GM12878 (cell line): ENCODE measurements around the gene PPP1R9B. TPM values are rescaled to one million over a fixed set of nuclear protein-coding genes. Genes with fewer than 3 reads are reported as not detected.

ENCODE experiments used
- ATF2 ChIP-seq: IDR thresholded peaks from 2 replicates; pipeline ENCODE4 v1.6.1; 2012; ENCODE audit warnings: low read length, inconsistent platforms
- ATF7 ChIP-seq: fragments of 450-650 bp; IDR thresholded peaks from 2 replicates; pipeline ENCODE4 v1.6.1; 2016; ENCODE audit warnings: low read depth, mild to moderate bottlenecking
- BHLHE40 ChIP-seq, 2 experiments: fragments of 450-650 bp in 1 of 2; IDR thresholded peaks; 2 replicates each; pipeline ENCODE4 v1.6.1; 2011 to 2017; ENCODE audit warnings: low read depth in 2 of 2, borderline replicate concordance in 1 of 2, improper control_type of control experiment in 1 of 2, low read length in 1 of 2, mild to moderate bottlenecking in 1 of 2
- BMI1 ChIP-seq: fragments of 450-650 bp; IDR thresholded peaks from 2 replicates; pipeline ENCODE4 v1.6.1; 2016; ENCODE audit warnings: mild to moderate bottlenecking, moderate library complexity, borderline replicate concordance
- BRCA1 ChIP-seq: IDR thresholded peaks from 2 replicates; pipeline ENCODE4 v1.6.1; 2011; ENCODE audit warnings: low read depth, low read length, improper control_type of control experiment
- ESRRA ChIP-seq: IDR thresholded peaks from 2 replicates; pipeline ENCODE4 v1.6.1; 2012; ENCODE audit warnings: mild to moderate bottlenecking, low read length, improper control_type of control experiment
- GABPA ChIP-seq: IDR thresholded peaks from 2 replicates; pipeline ENCODE4 v1.6.1; 2014; ENCODE audit warnings: antibody characterized with exemption, low read depth, mild to moderate bottlenecking, inconsistent platforms
- MXI1 ChIP-seq: fragments of 150-350 bp; IDR thresholded peaks from 2 replicates; pipeline ENCODE4 v1.6.1; 2011; ENCODE audit warnings: low read depth, mild to moderate bottlenecking, inconsistent platforms, low read length, improper control_type of control experiment
- NR2F1 ChIP-seq: fragments of 450-650 bp; conservative IDR thresholded peaks from 2 replicates; pipeline ENCODE4 v1.6.1; 2017; ENCODE audit warnings: mild to moderate bottlenecking
- RELB ChIP-seq: fragments of 450-650 bp; IDR thresholded peaks from 2 replicates; pipeline ENCODE4 v1.6.1; 2017; ENCODE audit warnings: low read depth, mild to moderate bottlenecking, moderate library complexity
- SREBF1 ChIP-seq: IDR thresholded peaks from 2 replicates; pipeline ENCODE4 v1.6.1; 2012; ENCODE audit warnings: mild to moderate bottlenecking, low read length
- ZNF622 ChIP-seq: fragments of 450-650 bp; IDR thresholded peaks from 2 replicates; pipeline ENCODE4 v1.6.1; 2017; ENCODE audit warnings: mild to moderate bottlenecking, inconsistent platforms
- polyA plus RNA-seq, 11 experiments: library from polyadenylated mRNA; depleted of rRNA in 4 of 11; unstranded in 6 of 11; stranded (reverse) in 5 of 11; fragments of >200 nt; fragmentation: Nextera tagmentation in 4 of 11; fragmentation: Illumina TruSeq in 1 of 11; extraction: Ambion mirVana in 4 of 11; extraction: Trizol in 1 of 11; gene quantifications; 1 replicate in 1 of 11; 2 replicates in 10 of 11; pipeline versions ENCODE4 v1.2.1 to v1.2.3, GENCODE V29; 2011 to 2016; ENCODE audit warnings: inconsistent platforms in 2 of 11, missing spikeins in 2 of 11, low read depth in 1 of 11
- total RNA-seq, 4 experiments: library from RNA; depleted of rRNA in 3 of 4; stranded (reverse); fragments of >200 nt in 3 of 4; fragmentation: Illumina TruSeq in 1 of 4; extraction: Trizol in 1 of 4; gene quantifications; 2 replicates each; pipeline versions ENCODE4 v1.2.1 to v1.2.3, GENCODE V29; 2013 to 2021

PPP1R9B gene
- total and polyA plus RNA-seq, 10 of the 15 experiments (the other 5 are each of a cell fraction or from before 2014, with no cell fraction given) = 0.20 to 107 (median 37.5) TPM

DNA sequence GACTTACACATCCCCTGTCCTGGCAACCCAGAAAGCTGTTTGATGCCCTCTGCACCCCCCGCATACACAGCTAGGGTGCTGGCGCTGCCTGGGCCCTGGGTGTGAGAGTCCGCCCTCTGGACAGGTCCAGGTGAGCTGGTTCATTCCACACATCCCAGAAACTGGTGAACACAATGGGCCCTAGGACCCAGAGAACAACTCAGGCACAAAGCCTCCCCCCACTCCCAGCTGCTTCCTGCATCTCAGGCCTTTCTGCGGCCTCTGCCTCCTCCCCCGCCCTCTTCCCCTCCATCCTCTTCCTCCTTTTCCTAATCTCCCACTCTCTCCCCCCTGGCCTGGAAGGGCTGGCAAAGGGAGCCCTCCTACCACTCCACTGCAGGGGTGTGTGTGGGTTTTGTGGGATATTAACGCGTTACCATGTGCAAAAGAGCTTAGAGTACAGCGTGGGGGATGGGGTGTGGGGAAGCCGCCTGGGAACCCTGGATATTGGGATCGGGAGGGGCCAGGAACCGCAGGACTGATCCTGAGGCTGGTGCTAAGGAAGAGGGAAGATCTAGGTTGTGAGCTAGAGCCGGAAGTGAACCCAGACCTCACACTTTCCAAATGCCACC is 1.6 kb upstream of the PPP1R9B start (continued):
- TF ChIP-seq BHLHE40 (IDR thresholded peaks at IDR 0.05; ENCODE audit: borderline replicate concordance in 1 of 2, low read depth in 2 of 2, low read length in 1 of 2) = peak in 1 of 2 experiments; percentile 44; a peak in 1 of 4 replicates
- TF ChIP-seq ATF7 = peak; percentile 34; the same call in 1 of the 2 replicates
- TF ChIP-seq GABPA = no peak
- no peak for TF ChIP-seq ESRRA
- no peak for TF ChIP-seq BMI1
- TF ChIP-seq ATF2 = no peak
- TF ChIP-seq ZNF622 = no peak
- no peak for TF ChIP-seq BRCA1
- no peak for TF ChIP-seq SREBF1
- peak; percentile 99 for TF ChIP-seq RELB
- TF ChIP-seq MXI1 = 0 out of 2 replicates have a peak, but pooled peaks have one; percentile 41
- TF ChIP-seq NR2F1 = no peak
